K562 (cell line): Measurements from ENCODE around the gene F13A1. TPM values are rescaled to one million over a fixed set of nuclear protein-coding genes. Genes with fewer than 3 reads are reported as not detected.

Experiments
- ATAC-seq: fragments of 200-7000 bp; cut with Tn5 transposase; 3 replicates; pipeline ENCODE4 v1.9.1; 2020; ENCODE audit warnings: moderate library complexity
- BruUV-seq: library from RNA; stranded (reverse); fragments of 400-500 nt; replicated peaks from 2 replicates; lab custom pipeline; 2021; lab: Mats Ljungman, UMichigan
- CTCF ChIA-PET: fragments of 300-600 bp; formaldehyde crosslinking; extraction: SDS; loops from one replicate; lab custom pipeline; 2021; ENCODE audit warnings: low intra/inter-chr PET ratio; lab: Yijun Ruan, JAX
- POLR2A ChIA-PET: fragments of 300-600, 350-650 bp; sonication (Branson Sonifier 250); formaldehyde crosslinking; extraction: SDS; loops from one replicate; lab custom pipeline; 2021; ENCODE audit warnings: antibody characterized with exemption, inconsistent platforms; lab: Yijun Ruan, JAX
- DNase-seq, 4 experiments: peaks; one replicate each; pipeline versions ENCODE4 v3.0.0 to v3.0.0-alpha.2; 2011 to 2018; ENCODE audit warnings: low spot score in 3 of 4, mixed read lengths in 3 of 4; ENCODE audit errors: extremely low read depth in 1 of 4
- FAIRE-seq: peaks from 2 replicates; lab custom pipeline; 2011; peaks lifted over from hg19 to GRCh38; lab: Jason Lieb, UNC
- H2AFZ ChIP-seq: 2 replicates; pipeline ENCODE4 v1.6.0; 2011; ENCODE audit warnings: low read depth, low read length, control low read depth, inconsistent platforms
- H3K27ac ChIP-seq: fragments of 200-600 bp; 3 replicates; pipeline ENCODE4 v1.8.0; 2011; ENCODE audit warnings: low read depth, mild to moderate bottlenecking, control low read depth, inconsistent platforms, low read length, moderate library complexity, mixed read lengths; ENCODE audit errors: extremely low read depth
- H3K27me3 ChIP-seq, 2 experiments: fragments of 300-600 bp in 1 of 2; 2 replicates in 1 of 2; 3 replicates in 1 of 2; pipeline versions ENCODE4 v1.6.0 to v1.8.0; 2011; ENCODE audit warnings: inconsistent platforms in 2 of 2, low read length in 2 of 2, mild to moderate bottlenecking in 1 of 2, mixed read lengths in 1 of 2, moderate library complexity in 1 of 2; ENCODE audit not compliant: control insufficient read depth in 2 of 2, insufficient read depth in 2 of 2
- H3K36me3 ChIP-seq: fragments of 300-600 bp; 3 replicates; pipeline ENCODE4 v1.8.0; 2011; ENCODE audit warnings: mild to moderate bottlenecking, low read length, inconsistent platforms; ENCODE audit not compliant: control insufficient read depth, insufficient read depth
- H3K4me1 ChIP-seq, 2 experiments: fragments of 200-600 bp in 1 of 2; replicated peaks in 1 of 2; 2 replicates in 1 of 2; 3 replicates in 1 of 2; pipeline versions ENCODE4 v1.5.1 to v1.8.0; 2011; ENCODE audit warnings: inconsistent platforms in 2 of 2, low read length in 2 of 2, mild to moderate bottlenecking in 1 of 2, mixed read lengths in 1 of 2, moderate library complexity in 1 of 2; ENCODE audit not compliant: control insufficient read depth in 2 of 2, insufficient read depth in 2 of 2
- H3K4me2 ChIP-seq: 2 replicates; pipeline ENCODE4 v1.6.1; 2011; ENCODE audit warnings: low read length, control low read depth, inconsistent platforms, mixed read lengths; ENCODE audit not compliant: insufficient read depth
- H3K4me3 ChIP-seq: fragments of 200-600 bp; sonication (generic), shearing (Covaris generic); 2 replicates; pipeline ENCODE4 v1.5.1; 2016; ENCODE audit warnings: control low read depth, inconsistent platforms
- H3K79me2 ChIP-seq: fragments of 200-600 bp; 3 replicates; pipeline ENCODE4 v1.8.0; 2011; ENCODE audit warnings: low read length, inconsistent platforms; ENCODE audit not compliant: control insufficient read depth, insufficient read depth
- H3K9ac ChIP-seq, 2 experiments: 2 replicates each; pipeline versions ENCODE4 v1.6.0 to v1.6.1; 2011; ENCODE audit warnings: low read depth in 2 of 2, low read length in 2 of 2, control low read depth in 1 of 2, inconsistent platforms in 1 of 2, mild to moderate bottlenecking in 1 of 2, mixed read lengths in 1 of 2; ENCODE audit not compliant: insufficient read depth in 1 of 2
- H3K9me1 ChIP-seq: one replicate; pipeline ENCODE4 v1.6.0; 2011; ENCODE audit warnings: inconsistent platforms, mild to moderate bottlenecking, low read length, moderate library complexity; ENCODE audit not compliant: control insufficient read depth, insufficient read depth
- H3K9me3 ChIP-seq: replicated peaks from 2 replicates; pipeline ENCODE4 v1.5.1; 2011; ENCODE audit warnings: low read depth, low read length, inconsistent platforms; ENCODE audit not compliant: control insufficient read depth, insufficient read depth
- H4K20me1 ChIP-seq: replicated peaks from 2 replicates; pipeline ENCODE4 v1.6.1; 2011; ENCODE audit warnings: low read length, inconsistent platforms, mixed read lengths; ENCODE audit not compliant: control insufficient read depth, insufficient read depth
- CREB1 ChIP-seq, 2 experiments: sonication (generic) in 1 of 2; formaldehyde crosslinking in 1 of 2; IDR thresholded peaks; 2 replicates each; pipeline versions ENCODE4 v1.6.1 to v1.8.0; 2012 to 2022; ENCODE audit warnings: inconsistent platforms in 1 of 2, mild to moderate bottlenecking in 1 of 2, missing genetic modification reagents in 1 of 2, moderate library complexity in 1 of 2
- NFIC ChIP-seq: fragments of 450-650 bp; IDR thresholded peaks from 2 replicates; pipeline ENCODE4 v1.6.1; 2017; ENCODE audit warnings: mild to moderate bottlenecking, inconsistent platforms
- RAD21 ChIP-seq, 2 experiments: fragments of 250-450 bp in 1 of 2; fragments of 450-650 bp in 1 of 2; sonication (Bioruptor Pico) in 1 of 2; formaldehyde crosslinking in 1 of 2; IDR thresholded peaks in 1 of 2; conservative IDR thresholded peaks in 1 of 2; 2 replicates each; pipeline versions ENCODE4 v1.4.0 to v1.8.0; 2020 to 2022; ENCODE audit warnings: mild to moderate bottlenecking in 2 of 2, moderate library complexity in 1 of 2
- SMAD1 ChIP-seq: fragments of 150-350 bp; IDR thresholded peaks from 2 replicates; pipeline ENCODE4 v1.6.1; 2014; ENCODE audit warnings: low read length, low read depth; ENCODE audit not compliant: partially characterized antibody
- TEAD4 ChIP-seq, 2 experiments: sonication (generic) in 1 of 2; formaldehyde crosslinking in 1 of 2; IDR thresholded peaks; 2 replicates each; pipeline versions ENCODE4 v1.6.1 to v1.8.0; 2012 to 2022; ENCODE audit warnings: borderline replicate concordance in 1 of 2, inconsistent platforms in 1 of 2, low read length in 1 of 2, mild to moderate bottlenecking in 1 of 2, missing genetic modification reagents in 1 of 2
- ZFP30 ChIP-seq: fragments of 250-450 bp; sonication (Bioruptor Pico); IDR thresholded peaks from 2 replicates; pipeline ENCODE4 v1.8.0; 2022; ENCODE audit warnings: moderate library complexity, mild to moderate bottlenecking, inconsistent platforms, borderline replicate concordance
- ZNF589 ChIP-seq: fragments of 200-800 bp; sonication (Bioruptor generic); IDR thresholded peaks from 2 replicates; pipeline ENCODE4 v1.6.1; 2016; ENCODE audit warnings: low read depth, missing genetic modification characterization, missing compliant biosample characterization
- WGBS: fragments of 100-300 bp; shearing (Covaris generic); methylation state at CpG from one replicate; pipeline ENCODE4 v1.1.6; 2016; ENCODE audit warnings: low coverage, mixed read lengths; ENCODE audit not compliant: insufficient coverage; ENCODE audit errors: missing lambda C conversion rate; 5-methylcytosine and 5-hydroxymethylcytosine counted together
- in situ Hi-C: fragments of 300-500 bp; cut with MboI; formaldehyde crosslinking; loops from 4 replicates; pipeline ENCODE4 v1.15.0; 2018; ENCODE audit warnings: inconsistent platforms, mixed read lengths
- intact Hi-C: fragments of 100-400 bp; cut with micrococcal nuclease; formaldehyde crosslinking; loops from 2 replicates; pipeline ENCODE4 v1.14.2; 2022
- polyA plus RNA-seq, 8 experiments: library from polyadenylated mRNA; depleted of rRNA in 4 of 8; stranded (reverse) in 5 of 8; unstranded in 3 of 8; fragments of >200 nt; fragmentation: Nextera tagmentation in 2 of 8; fragmentation: Illumina TruSeq in 1 of 8; extraction: Ambion mirVana in 2 of 8; extraction: Trizol in 1 of 8; gene quantifications; 2 replicates each; pipeline versions ENCODE4 v1.2.1 to v1.2.3, GENCODE V29; 2011 to 2014; ENCODE audit warnings: inconsistent platforms in 1 of 8, missing spikeins in 1 of 8
- total RNA-seq, 7 experiments: library from RNA; depleted of rRNA in 6 of 7; stranded (reverse); fragments of >200 nt in 6 of 7; fragmentation: Illumina TruSeq in 2 of 7; extraction: Trizol in 2 of 7; gene quantifications; 2 replicates each; pipeline versions ENCODE4 v1.2.1 to v1.2.3, GENCODE V29; 2011 to 2021; ENCODE audit warnings: low replicate concordance in 1 of 7
- TF ChIP-seq, protein P1 (sequence below): fragments of 450-650 bp; IDR thresholded peaks from 2 replicates; pipeline ENCODE4 v1.6.1; 2016; ENCODE audit warnings: mild to moderate bottlenecking
- TF ChIP-seq, protein P2 (sequence below): fragments of 200-800 bp; sonication (Bioruptor generic); IDR thresholded peaks from 2 replicates; pipeline ENCODE4 v1.6.1; 2017; ENCODE audit warnings: missing genetic modification characterization, missing compliant biosample characterization

F13A1 gene
- total and polyA plus RNA-seq, 9 of the 15 experiments (the other 6 are each of a cell fraction or from before 2014, with no cell fraction given) = 0.33 TPM; not detected in 8

DNA sequence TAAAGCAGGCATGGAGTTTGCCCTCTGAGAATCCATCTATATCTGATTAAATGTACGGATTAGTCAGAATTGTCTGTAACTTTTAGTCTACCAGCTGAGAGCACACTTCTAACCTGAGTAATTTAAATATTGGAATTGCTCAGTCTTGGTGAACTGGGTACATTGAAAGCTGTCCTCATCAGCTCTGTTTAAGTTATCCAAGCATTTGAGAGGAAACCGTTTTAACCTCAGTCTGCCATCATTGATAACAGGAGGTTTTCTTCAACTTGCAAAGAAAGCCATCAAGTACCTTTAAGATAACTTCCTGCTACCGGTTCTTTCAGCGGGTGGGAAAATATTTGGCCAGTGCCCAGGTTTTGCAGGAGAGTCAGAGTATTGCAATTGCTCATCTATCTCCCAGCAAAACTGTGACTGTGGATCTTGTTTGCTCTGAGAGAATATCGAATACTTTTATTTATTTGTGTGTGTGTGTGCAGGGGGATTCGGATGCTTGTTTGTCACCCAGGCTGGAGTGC is 31.1 kb upstream of the F13A1 start:
- CTCF ChIA-PET = no interaction called here
- TF ChIP-seq NFIC (0 out of 2 replicates have a peak, but pooled peaks have one; percentile 10), SMAD1 (no peak)
- TF ChIP-seq, all 486 proteins: peak for 1
- H3K9me1 ChIP-seq = no peaks in the 10 kb centered on the region
- FAIRE-seq = no peak
- H3K9me3 ChIP-seq = no peaks in the 10 kb centered on the region
- no peak overlapping the region for H3K9ac ChIP-seq
- no peak for ATAC-seq
- no peak overlapping the region for H3K4me2 ChIP-seq
- H3K4me1 ChIP-seq = no peaks in the 10 kb centered on the region
- in situ Hi-C loops = no loop called here
- no peak overlapping the region for H2AFZ ChIP-seq
- no peaks in the 10 kb centered on the region for H3K36me3 ChIP-seq
- no peak for DNase-seq
- POLR2A ChIA-PET = interaction anchor here (1.2 kb wide), 1 partner anchor 16 kb away, joined by 3 read pairs; no protein-coding TSS in a partner anchor
- intact Hi-C loops = no loop called here
- under 1% methylated on average over 6 of the region's 6 CpGs for WGBS
- H3K27ac ChIP-seq = no peak overlapping the region
- no peaks in the 10 kb centered on the region for H4K20me1 ChIP-seq
- H3K79me2 ChIP-seq = no peaks in the 10 kb centered on the region
- BruUV-seq = no TSS peak
- no peak overlapping the region for H3K4me3 ChIP-seq
- peaks cover 0 to 4% of the 10 kb centered on the region in 2 experiments; a peak in 1 of 5 replicates for H3K27me3 ChIP-seq

DNA sequence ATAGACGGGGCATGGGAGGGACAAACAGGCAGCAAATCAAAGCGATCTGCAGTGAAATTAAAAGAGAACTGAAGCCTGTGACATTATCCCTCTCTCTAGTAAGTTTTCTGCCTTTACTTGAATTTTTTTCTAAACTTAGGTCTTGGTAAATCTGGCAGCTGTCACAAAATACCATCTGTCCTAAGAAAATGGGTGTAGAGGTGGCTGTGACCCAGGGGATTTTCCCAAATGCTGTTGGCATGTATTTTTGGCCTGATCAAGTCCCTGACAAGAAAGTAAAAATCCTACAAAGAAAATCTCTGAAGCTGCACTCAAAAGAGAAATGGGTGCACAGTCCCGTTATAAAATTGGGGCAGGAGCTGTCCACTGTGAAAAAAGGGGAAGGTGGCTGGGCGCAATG is 30.2 kb upstream of the F13A1 start:
- in situ Hi-C loops (no loop called here), intact Hi-C loops (no loop called here)
- FAIRE-seq (no peak), ATAC-seq (no peak), DNase-seq (no peak)
- ChIA-PET POLR2A (interaction anchor here (1.2 kb wide), 1 partner anchor 17 kb away, joined by 3 read pairs; no protein-coding TSS in a partner anchor), CTCF (no interaction called here)
- Histone ChIP-seq H3K79me2 (no peaks in the 10 kb centered on the region), H4K20me1 (no peaks in the 10 kb centered on the region), H3K9ac (no peak overlapping the region), H3K9me1 (no peaks in the 10 kb centered on the region), H3K4me2 (no peak overlapping the region), H3K36me3 (no peaks in the 10 kb centered on the region), H3K4me3 (no peak overlapping the region), H3K27me3 (peaks cover 0 to 4% of the 10 kb centered on the region in 2 experiments; a peak in 1 of 5 replicates), H3K9me3 (no peaks in the 10 kb centered on the region), H2AFZ (no peak overlapping the region), H3K4me1 (no peaks in the 10 kb centered on the region), H3K27ac (no peak overlapping the region)
- 2% methylated on average over 4 of the region's 4 CpGs for WGBS
- BruUV-seq = no TSS peak
- no peak for TF ChIP-seq ZFP30 (CRISPR knock-in tag)
- TF ChIP-seq RAD21 (CRISPR knock-in tag; conservative IDR thresholded peaks at IDR 0.05 in 1 of 2, IDR thresholded peaks at IDR 0.05 in 1 of 2) = no peak
- TF ChIP-seq TEAD4 (IDR thresholded peaks at IDR 0.05; ENCODE audit: low read length) = no peak
- TF ChIP-seq TEAD4 (CRISPR knock-in tag; IDR thresholded peaks at IDR 0.05; ENCODE audit: borderline replicate concordance) = no peak
- TF ChIP-seq, protein P1, sequence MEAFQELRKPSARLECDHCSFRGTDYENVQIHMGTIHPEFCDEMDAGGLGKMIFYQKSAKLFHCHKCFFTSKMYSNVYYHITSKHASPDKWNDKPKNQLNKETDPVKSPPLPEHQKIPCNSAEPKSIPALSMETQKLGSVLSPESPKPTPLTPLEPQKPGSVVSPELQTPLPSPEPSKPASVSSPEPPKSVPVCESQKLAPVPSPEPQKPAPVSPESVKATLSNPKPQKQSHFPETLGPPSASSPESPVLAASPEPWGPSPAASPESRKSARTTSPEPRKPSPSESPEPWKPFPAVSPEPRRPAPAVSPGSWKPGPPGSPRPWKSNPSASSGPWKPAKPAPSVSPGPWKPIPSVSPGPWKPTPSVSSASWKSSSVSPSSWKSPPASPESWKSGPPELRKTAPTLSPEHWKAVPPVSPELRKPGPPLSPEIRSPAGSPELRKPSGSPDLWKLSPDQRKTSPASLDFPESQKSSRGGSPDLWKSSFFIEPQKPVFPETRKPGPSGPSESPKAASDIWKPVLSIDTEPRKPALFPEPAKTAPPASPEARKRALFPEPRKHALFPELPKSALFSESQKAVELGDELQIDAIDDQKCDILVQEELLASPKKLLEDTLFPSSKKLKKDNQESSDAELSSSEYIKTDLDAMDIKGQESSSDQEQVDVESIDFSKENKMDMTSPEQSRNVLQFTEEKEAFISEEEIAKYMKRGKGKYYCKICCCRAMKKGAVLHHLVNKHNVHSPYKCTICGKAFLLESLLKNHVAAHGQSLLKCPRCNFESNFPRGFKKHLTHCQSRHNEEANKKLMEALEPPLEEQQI = no peak
- no peak for TF ChIP-seq ZNF589
- no peak for TF ChIP-seq CREB1 (IDR thresholded peaks at IDR 0.05)
- no peak for TF ChIP-seq CREB1 (CRISPR knock-in tag; IDR thresholded peaks at IDR 0.05)
- TF ChIP-seq, protein P2, sequence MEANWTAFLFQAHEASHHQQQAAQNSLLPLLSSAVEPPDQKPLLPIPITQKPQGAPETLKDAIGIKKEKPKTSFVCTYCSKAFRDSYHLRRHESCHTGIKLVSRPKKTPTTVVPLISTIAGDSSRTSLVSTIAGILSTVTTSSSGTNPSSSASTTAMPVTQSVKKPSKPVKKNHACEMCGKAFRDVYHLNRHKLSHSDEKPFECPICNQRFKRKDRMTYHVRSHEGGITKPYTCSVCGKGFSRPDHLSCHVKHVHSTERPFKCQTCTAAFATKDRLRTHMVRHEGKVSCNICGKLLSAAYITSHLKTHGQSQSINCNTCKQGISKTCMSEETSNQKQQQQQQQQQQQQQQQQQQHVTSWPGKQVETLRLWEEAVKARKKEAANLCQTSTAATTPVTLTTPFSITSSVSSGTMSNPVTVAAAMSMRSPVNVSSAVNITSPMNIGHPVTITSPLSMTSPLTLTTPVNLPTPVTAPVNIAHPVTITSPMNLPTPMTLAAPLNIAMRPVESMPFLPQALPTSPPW = no peak
